ENCODE data around the gene C1orf50. TPM values are rescaled to one million over a fixed set of nuclear protein-coding genes. Genes with fewer than 3 reads are reported as not detected.
"Not testable (repeated sequence)": the region's sequence is repeated elsewhere in the genome, so short reads cannot be mapped to it uniquely, and the experiment has no call there.

The C1orf50 gene
- 1.3 and 2.0 TPM in 2 replicates for total RNA-seq (2014; rRNA removed; shearing (Covaris generic); ENCODE audit: low replicate concordance)

DNA sequence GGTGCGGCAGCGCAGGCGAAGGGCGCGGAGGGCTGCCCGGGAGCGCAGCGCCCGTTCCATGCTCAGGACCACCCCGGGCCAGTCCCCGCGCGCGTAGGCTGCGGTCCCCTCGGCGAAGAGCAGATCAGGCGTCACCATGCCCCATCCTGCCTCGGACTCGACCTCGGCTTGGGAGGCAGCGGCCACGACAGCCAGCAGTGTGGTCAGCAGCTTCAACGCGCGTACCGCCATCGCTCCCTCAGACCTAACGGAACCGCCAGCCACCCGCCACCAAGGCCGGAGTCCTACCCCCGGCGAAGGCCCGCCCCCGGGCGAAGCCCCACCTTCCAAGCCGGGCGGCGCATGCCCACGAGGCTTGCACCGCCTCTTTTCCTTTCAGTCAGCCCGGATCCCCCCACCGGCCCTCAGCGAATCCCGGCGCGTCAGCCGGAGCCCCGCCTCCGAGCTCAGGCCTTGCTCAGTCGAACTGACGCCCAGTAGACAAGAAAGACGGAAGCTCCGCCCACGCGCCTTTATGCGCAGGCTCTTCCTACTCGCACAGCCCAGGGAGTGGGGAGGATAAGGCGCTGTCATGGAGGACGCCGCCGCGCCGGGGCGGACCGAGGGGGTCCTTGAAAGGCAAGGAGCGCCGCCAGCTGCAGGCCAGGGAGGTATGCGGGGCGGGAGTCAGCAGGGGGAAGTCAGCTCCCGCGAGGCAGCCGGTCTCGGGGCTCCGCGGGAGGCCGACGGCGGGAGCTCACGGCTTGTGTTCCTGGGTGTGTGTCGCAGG lies at the start of gene C1orf50, which contains the start of gene P3H1:
Gene C1orf50 (plus strand): TSS at position 509 of the 769 bp plus-strand sequence. CDS start 63 bp downstream, at position 572.
Gene P3H1 (minus strand): TSS at position 288 of the 769 bp plus-strand sequence. CDS start 57 bp downstream, at position 231.
- no peaks in the 10 kb centered on the region for H3K9me3 ChIP-seq
- peak within 1 kb of the TSS; percentile 87 for H3K4me3 ChIP-seq
- no peaks in the 10 kb centered on the region for H3K27me3 ChIP-seq
- H3K36me3 ChIP-seq: peaks cover 10% of the 10 kb centered on the region
- peak; percentile 99 for DNase-seq

GRCh38 chr1:42720868-42721267 lies 46.2 kb upstream of the C1orf50 start:
- Histone ChIP-seq H3K9me3 (no peaks in the 10 kb centered on the region), H3K4me3 (no peak overlapping the region), H3K36me3 (peaks cover 17% of the 10 kb centered on the region), H3K27me3 (no peaks in the 10 kb centered on the region)
- no peak for DNase-seq

- Histone ChIP-seq H3K36me3 (peaks cover 9% of the 10 kb centered on the region), H3K27me3 (no peaks in the 10 kb centered on the region), H3K4me3 (no peak overlapping the region), H3K9me3 (no peaks in the 10 kb centered on the region)
- DNase-seq: no peak
These were observed 45.1 kb upstream of the C1orf50 start for GRCh38 chr1:42721926-42722325.

GRCh38 chr1:42722403-42722802 lies 44.6 kb upstream of the C1orf50 start:
- not testable (repeated sequence) for H3K4me3 ChIP-seq, H3K9me3 ChIP-seq, H3K27me3 ChIP-seq, DNase-seq, H3K36me3 ChIP-seq

DNA sequence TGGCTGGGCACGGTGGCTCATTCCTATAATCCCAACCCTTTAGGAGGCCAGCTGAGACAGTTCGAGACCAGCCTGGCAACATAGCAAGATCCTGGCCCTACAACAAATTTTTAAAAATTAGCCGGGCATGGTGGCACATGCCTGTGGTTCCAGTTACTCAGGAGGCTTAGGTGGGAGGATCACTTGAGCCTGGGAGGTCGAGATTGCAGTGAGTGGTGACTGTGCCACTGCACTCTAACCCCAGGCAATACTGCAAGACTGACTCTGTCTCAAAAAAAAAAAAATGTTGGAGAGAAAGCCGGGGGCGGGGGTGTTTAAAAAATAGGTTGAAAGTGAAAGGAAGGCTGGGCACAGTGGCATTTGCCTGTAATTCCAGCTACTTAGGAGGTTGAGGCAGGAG lies 43.5 kb upstream of the C1orf50 start:
- H3K36me3 ChIP-seq: peaks cover 3% of the 10 kb centered on the region; the same call in 1 of the 2 replicates
- no peaks in the 10 kb centered on the region for H3K9me3 ChIP-seq
- no peak overlapping the region for H3K4me3 ChIP-seq
- no peaks in the 10 kb centered on the region for H3K27me3 ChIP-seq
- peak; percentile 26 for DNase-seq

- DNase-seq, H3K9me3 ChIP-seq, H3K36me3 ChIP-seq, H3K27me3 ChIP-seq, H3K4me3 ChIP-seq: not testable (repeated sequence)
These were observed 41.2 kb upstream of the C1orf50 start for GRCh38 chr1:42725820-42726219.

GRCh38 chr1:42730002-42730401 lies 37.0 kb upstream of the C1orf50 start:
- Histone ChIP-seq H3K4me3 (no peak overlapping the region), H3K27me3 (no peaks in the 10 kb centered on the region), H3K9me3 (no peaks in the 10 kb centered on the region), H3K36me3 (no peaks in the 10 kb centered on the region)
- no peak for DNase-seq

GRCh38 chr1:42730988-42731387 lies 36.1 kb upstream of the C1orf50 start:
- no peaks in the 10 kb centered on the region for H3K9me3 ChIP-seq
- no peaks in the 10 kb centered on the region for H3K36me3 ChIP-seq
- H3K4me3 ChIP-seq: no peak overlapping the region
- no peaks in the 10 kb centered on the region for H3K27me3 ChIP-seq
- no peak for DNase-seq

GRCh38 chr1:42731585-42731984 lies 35.5 kb upstream of the C1orf50 start:
- Histone ChIP-seq H3K36me3 (no peaks in the 10 kb centered on the region), H3K9me3 (no peaks in the 10 kb centered on the region), H3K27me3 (no peaks in the 10 kb centered on the region), H3K4me3 (no peak overlapping the region)
- DNase-seq: no peak

DNA sequence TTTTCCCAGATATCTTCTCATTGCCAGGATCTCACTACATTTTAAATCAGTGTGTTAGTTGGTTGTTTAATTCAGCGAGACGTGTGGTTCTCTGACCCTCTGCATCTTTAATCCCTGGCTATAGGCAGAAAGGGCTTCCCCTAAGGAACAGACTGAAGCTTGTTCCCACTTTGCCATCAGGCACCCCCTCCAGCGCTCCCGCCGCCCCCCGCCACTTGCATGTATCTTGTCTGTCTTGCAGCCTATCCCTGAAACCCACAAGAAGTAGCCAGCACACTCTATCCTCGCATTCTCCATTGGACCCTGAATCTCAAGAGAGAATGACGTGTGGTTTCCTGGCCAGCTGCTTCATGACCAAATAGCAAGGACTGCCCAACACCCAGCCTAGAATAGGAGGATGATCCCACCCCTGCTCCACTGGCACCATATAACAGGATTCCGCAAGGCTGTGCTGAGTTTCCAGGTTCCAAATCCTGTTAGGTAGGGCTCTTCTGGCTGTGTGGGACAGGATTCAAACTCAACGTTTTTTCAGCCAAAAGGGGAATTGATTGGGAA lies 34.8 kb upstream of the C1orf50 start:
- H3K27me3 ChIP-seq: no peaks in the 10 kb centered on the region
- H3K4me3 ChIP-seq: no peak overlapping the region
- no peak for DNase-seq
- no peaks in the 10 kb centered on the region for H3K36me3 ChIP-seq
- H3K9me3 ChIP-seq: no peaks in the 10 kb centered on the region

- H3K9me3 ChIP-seq: no peaks in the 10 kb centered on the region
- DNase-seq: no peak
- H3K27me3 ChIP-seq: no peaks in the 10 kb centered on the region
- H3K36me3 ChIP-seq: no peaks in the 10 kb centered on the region
- H3K4me3 ChIP-seq: no peak overlapping the region
These were observed 33.4 kb upstream of the C1orf50 start for GRCh38 chr1:42733415-42734200.

DNA sequence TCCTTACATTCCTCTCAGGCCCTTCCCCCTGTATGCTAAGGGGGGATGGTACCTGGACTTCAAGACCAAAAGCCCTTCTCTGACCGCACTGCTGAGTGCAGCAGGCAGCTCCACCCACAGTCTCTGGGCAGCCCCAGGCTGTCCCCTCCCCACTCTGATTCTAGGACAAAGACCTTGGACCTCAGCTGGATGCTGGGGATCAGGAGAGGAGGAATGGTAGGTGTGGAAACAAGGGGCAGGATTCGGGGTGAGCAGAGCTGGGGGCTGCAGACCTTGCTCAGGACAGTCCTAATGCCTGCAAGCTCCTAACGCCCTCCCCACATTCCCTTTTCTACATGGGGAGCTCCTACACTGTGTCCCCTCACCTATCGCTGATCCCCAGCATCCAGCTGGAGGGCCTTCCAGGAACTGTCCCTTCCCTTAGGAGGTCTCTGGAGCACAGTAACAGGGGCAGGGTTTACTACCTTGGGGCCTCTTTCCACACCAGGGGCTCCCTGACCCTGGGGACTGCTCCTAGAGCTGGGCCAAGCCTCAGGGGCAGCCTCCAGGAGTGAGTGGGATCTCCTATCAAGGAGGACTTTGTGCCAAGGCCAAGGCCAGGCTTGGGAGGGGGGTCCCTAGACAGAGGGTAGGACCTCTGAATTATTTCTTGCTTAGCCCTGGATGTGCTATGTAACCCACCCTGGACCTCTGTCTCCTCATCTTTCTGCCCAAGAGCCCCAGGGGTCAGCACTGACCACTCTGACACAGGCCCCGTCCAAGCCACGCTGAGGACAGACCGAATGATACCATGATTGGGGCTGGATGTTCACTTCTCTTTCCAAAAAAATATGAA lies 32.6 kb upstream of the C1orf50 start:
- H3K4me3 ChIP-seq: no peak overlapping the region
- no peak for DNase-seq
- H3K9me3 ChIP-seq: no peaks in the 10 kb centered on the region
- H3K27me3 ChIP-seq: no peaks in the 10 kb centered on the region
- no peaks in the 10 kb centered on the region for H3K36me3 ChIP-seq

- no peak for DNase-seq
These were observed 32.0 kb upstream of the C1orf50 start for GRCh38 chr1:42735056-42735455.

DNA sequence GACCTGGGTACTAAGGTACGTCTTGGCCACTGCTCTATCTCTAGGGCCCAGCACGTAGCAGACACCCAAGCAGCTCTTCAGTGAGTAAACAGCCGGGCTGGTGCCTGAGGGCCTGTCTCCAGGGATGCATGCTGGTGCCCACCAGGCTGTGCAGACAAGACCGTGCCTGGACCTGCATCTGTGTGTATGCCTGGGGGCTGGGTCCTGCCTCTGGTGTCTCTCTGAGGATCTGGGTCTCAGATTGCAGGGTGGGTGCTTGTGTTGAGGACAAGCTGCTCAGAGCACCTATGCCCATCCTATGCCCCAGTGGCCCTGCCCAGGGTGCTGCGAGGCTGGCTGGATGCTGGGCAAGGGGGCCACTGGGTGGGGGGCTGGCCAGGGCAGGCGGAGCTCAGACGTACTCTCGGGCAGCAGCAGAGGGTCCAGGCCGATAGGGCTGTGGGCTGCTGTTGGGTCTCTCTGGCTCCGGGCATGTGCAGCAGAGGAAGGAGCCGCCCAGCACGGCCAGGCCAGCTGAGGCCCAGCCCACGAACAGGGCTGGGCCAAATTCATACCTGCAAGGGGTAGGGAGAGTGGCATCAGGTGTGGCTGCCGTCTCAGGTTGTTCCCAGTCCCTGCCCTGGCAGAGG lies 31.5 kb upstream of the C1orf50 start:
- no peak for DNase-seq
- Histone ChIP-seq H3K4me3 (no peak overlapping the region), H3K36me3 (no peaks in the 10 kb centered on the region), H3K9me3 (no peaks in the 10 kb centered on the region), H3K27me3 (no peaks in the 10 kb centered on the region)

More at GRCh38 chr1:42735056-42735455, 32.0 kb upstream of the C1orf50 start:
- Histone ChIP-seq H3K27me3 (no peaks in the 10 kb centered on the region), H3K36me3 (no peaks in the 10 kb centered on the region), H3K9me3 (no peaks in the 10 kb centered on the region), H3K4me3 (no peak overlapping the region)

GRCh38 chr1:42736152-42736551 lies 30.9 kb upstream of the C1orf50 start:
- Histone ChIP-seq H3K27me3 (no peaks in the 10 kb centered on the region), H3K36me3 (no peaks in the 10 kb centered on the region), H3K9me3 (no peaks in the 10 kb centered on the region), H3K4me3 (no peak overlapping the region)
- peak; percentile 37 for DNase-seq

DNA sequence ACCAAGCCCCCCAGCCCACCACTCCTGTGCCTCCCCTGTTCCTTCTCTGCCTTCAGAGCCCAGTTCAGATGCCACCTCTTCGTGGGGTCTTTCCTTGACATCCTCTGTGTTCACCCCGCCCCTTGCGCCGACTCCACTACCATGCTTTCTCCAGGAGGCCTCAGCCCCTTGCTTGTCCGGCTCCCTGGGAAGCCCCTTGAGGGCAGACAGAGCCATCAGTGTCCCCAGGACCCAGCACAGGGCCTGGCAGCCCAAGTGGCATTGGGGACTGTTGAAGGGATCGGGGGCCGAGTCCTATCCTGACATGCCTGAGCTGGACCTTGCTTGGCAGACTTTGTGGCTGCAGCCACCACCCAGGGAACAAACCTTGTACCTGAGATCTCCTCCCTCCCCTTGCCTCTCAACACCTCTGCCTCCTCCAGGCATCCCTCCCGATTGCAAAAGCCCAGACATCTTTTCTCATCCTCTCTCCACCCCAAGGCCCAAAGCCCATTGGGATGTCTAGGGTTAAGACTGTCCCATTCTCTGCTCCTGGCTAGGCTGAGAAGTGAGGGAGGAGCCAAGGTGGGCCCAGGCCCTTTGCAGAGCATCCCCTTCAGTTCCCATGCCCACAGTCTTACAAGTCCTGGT lies 30.4 kb upstream of the C1orf50 start:
- H3K4me3 ChIP-seq: no peak overlapping the region
- no peak for DNase-seq
- no peaks in the 10 kb centered on the region for H3K9me3 ChIP-seq
- H3K27me3 ChIP-seq: no peaks in the 10 kb centered on the region
- no peaks in the 10 kb centered on the region for H3K36me3 ChIP-seq

Data from MG63 (cell line).